NCI-H2081 (cell line): ENCODE data around the gene TMEM125.

ENCODE experiments used
- DNase-seq, 2 experiments: peaks; one replicate each; lab custom pipeline; 2025; lab: John Stamatoyannopoulos, UW

Gene TMEM125

DNA sequence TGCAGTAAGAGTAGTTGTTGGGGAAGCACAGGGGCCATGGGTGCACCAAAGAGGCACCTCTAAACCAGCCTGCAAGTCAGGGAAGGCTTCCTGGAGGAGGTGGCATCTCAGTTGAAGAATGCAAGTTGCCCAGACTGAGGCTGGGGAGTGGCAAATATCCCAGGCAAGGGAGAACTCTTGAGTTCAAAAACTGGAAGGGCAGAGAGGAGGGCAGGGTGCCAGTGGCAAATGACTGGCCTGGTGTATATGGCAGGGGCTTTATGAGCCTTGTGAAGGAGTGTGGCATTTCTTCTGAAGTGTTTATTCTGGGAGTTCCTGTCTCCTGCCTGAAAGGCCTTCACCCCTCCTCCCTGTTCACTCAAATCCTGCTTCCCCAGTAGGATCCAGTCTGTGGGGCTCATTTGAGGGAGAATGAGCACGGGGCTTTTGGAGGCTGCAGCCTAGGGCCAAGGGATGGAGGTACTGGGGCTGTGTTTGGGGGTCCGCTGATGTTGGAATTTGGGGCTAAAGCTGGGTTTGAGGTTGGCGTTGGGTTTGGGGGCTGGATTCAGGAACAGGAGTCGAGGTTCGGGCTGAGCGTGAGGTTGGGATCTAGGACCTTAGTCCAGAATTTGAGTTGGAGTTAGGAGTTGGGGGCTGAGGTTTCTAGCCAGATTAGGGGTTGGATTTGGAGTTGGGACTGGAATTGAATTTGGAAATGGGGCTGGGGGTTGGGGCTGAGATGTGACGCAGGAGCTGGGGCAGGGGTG is at the start of gene TMEM125:
Gene TMEM125 (plus strand): TSS at position 357 of the 749 bp plus-strand sequence. CDS start 2,740 bp downstream, outside the sequence.
- no peak for DNase-seq

GRCh38 chr1:43220905-43221778 is 48.6 kb upstream of the TMEM125 start:
- no peak for DNase-seq

DNA sequence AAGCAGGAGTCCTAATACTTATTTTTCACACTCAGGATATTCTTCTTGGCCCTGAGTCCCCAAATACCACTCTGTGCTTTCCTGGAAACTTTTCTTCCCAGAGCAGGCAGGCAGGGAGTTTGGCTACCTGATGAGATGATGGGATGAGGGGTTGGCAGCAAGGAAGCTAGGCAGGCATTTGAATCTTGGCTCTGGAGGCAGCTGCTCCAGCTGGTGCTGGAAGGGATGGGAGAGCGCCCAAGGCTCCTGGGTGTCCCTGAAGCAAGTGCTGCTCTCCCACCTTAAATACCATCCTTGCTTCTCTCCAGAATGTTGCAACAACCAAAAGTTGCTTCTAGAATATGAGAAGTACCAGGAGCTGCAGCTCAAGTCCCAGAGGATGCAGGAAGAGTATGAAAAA is 48.0 kb upstream of the TMEM125 start:
- no peak for DNase-seq

- no peak for DNase-seq
Measured at GRCh38 chr1:43222879-43223278, 46.9 kb upstream of the TMEM125 start.

DNA sequence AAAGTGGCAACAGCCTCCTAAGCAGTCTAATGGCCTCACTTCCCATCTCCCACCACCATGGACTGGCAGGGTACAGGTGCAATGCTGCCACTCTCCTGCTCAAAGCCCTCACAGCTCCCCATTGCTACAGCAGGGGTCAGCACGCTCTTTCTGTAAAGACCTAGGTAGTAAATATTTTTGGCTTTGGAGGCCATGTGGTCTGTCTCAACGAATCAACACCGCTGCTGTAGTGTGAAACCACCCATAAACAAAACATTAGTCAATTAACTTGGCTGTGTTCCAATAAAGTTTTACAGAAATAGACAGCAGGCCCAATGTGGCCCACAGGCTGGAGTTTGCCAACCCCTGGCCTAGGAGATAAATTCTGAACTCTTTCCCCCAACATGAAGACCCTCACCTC is 44.6 kb upstream of the TMEM125 start:
- DNase-seq, result no peak

DNA sequence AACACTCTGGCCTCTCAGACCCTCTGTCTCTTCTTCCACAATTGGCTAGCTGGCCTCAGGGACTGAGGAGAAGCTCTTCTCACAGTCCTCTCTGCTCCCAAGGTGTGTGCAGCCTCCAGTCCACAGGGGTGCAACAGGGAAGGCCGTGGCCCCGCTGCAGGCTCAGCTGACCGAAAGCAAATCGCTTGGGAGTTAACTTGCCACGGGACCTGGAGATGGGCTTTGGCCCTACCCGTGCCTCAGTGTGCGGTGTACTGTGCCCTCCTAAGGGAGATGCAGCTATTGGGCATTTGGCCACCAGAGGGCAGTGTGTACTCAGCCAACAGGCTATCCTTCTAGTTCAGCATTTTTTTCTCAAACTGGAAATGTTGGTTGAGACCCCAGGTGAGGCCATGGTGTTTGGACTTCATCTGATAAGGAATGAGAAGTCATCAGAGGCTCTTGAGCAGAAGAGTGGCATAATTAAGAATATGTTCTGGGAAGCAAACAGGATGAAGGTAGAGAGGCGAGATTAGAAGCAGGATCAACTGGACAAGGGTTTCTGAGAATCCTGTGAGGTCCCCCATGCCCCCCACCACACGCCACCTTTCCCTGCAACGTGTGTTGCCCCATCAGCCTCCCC is 42.5 kb upstream of the TMEM125 start:
- DNase-seq, result peak; percentile 74 to 76

- no peak for DNase-seq
Measured at GRCh38 chr1:43229826-43230780, 39.7 kb upstream of the TMEM125 start.

- no peak for DNase-seq
Measured at GRCh38 chr1:43232074-43232473, 37.7 kb upstream of the TMEM125 start.

DNA sequence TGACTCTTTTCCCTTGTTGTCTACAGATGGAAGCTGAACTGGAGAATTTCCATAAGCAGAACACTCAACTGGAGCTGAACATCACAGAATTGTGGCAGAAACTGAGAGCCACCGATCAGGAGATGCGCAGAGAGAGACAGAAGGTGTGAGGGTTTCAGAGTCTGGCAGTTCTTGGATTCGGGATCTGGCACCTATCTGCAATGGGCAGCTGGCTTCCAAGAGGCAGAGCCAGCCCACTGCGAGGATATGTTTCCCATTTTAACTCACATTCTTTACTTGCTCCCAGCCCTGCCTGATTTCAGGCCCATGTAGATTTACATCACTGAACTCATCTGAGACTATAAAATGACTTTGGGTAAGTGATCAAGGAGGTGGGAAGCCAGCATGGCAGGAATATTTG is 37.3 kb upstream of the TMEM125 start:
- DNase-seq, result no peak

DNA sequence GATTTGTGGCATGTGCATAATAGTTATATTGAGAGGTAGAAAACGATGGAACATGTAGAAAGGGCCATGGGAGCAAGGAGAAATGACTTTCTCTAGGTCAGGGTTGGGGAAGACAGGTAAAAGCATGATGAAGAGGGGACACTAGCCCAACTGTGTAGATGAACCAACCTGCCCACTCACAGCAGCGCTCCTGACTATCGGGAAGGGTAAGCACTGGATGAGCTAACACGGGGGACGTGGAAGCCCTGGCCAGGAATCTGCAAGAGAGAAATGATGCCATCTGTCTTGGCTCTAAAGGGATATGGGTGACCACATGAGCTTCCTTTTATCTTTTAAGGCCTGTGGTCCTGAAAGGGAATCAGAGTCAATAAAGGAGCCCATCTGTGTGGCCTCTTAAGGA is 36.2 kb upstream of the TMEM125 start:
- no peak for DNase-seq

GRCh38 chr1:43234267-43234666 is 35.5 kb upstream of the TMEM125 start:
- no peak for DNase-seq

DNA sequence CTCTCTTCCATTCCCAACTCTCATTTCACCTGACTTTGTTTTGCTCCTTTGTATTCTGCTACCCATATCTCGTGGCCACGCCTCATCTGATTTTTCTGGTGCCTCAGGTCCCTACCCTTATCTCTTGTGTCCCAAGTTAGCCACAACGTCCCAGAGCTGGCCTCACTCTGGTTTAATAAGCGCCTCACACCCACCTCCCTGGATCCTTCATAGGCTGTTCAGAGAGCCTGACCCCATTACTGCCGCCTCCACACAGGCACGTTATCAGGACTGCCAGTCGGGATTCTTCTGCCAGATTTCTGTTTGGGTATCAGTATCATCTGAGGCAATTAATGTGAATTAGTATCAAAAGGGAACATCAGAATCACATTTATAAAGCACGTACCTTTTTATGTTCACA is 34.7 kb upstream of the TMEM125 start:
- no peak for DNase-seq

DNA sequence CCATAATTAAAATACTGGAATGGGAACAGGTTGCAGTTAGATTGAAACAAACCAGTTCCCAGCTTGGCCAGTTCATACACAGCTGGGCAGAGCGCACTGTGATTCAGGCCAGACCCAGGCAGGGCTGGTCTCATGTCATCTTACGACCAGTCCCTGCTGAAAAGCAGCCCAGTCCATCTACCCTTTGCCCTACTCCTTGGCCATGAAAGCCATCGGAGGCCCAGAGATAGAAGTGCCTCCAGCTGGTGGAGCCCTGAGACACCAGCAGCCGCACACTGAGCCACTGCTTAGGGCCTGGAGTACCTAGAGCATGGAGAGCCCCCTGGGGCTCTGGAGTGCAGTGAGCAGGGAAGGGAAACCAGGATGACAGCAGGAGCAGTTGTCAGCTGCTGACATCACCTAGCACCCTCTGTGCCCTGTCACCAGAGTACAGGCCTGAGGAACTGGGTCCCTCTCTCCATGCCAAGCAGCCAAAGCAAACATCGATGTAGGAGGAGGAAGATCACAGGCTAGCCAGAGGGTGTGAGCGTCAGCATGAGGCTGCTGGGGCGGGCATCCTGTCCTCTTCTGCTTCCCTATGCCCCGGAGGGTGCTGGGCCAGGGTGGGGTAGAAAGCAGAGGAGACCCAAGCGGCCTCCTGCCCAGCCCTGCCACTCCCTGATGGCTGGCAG is 34.2 kb upstream of the TMEM125 start:
- no peak for DNase-seq

DNA sequence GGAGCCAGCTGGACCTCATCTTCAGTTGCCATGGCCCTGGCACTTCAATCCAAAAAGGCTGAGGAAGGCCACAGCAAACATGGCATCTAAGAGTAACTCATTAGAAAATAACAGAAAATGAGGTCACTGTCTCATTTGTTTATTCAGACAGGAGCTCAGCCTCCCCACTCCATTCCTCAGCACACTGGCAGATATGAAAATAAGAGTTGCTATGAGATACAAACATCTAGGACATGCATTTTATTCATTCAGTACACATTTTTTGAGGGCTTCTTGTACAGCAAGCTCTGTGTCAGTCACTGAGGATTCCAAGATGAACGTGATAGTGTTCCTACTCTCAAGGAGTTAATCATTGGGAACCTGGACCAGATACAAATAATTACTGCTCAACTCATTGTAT is 32.7 kb upstream of the TMEM125 start:
- DNase-seq, result no peak

- peak; percentile 10 to 42 for DNase-seq
Measured at GRCh38 chr1:43238085-43238484, 31.7 kb upstream of the TMEM125 start.

- no peak for DNase-seq
Measured at GRCh38 chr1:43238991-43239469, 30.8 kb upstream of the TMEM125 start.

DNA sequence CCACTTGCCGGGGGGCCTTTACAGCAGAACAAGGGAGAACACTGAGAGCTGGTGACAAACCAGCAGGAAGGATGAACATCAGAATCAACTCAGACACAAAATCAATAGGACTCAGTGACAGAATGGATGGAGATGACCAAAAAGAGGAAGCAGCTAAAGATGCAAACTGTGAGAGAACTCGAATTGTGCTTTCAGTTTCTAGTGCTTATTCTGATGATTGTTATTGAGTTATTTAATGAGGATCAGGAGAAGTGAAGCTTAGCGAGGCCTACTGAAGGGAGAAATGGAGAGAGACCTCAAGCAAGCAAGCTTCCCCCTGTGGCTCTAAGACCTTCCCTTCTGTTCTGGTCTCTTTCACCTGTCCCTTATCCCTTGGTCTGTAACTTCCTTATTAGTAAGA is 30.3 kb upstream of the TMEM125 start:
- DNase-seq, result no peak

DNA sequence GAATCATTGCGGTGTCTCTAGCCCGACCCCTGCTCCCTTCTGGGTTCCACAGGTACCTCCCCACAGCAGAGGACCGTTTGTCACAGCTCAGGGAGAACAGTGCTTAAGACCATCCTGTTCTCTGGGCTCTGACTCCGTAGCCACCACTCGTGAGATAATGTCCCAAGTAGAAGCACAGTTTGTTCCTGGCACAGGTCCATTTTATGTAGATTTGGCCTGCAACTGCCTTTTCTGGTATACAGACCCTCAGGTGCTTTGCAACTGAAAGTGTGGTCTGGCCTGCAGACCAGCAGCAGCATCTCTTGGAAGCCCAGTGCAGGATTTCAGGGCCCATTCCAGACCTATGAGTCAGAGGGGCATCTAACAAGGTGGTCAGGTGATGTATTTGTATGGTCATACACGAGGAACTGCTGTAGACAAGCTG is 28.4 kb upstream of the TMEM125 start:
- DNase-seq, result no peak

GRCh38 chr1:43243299-43243698 is 26.5 kb upstream of the TMEM125 start:
- DNase-seq, result no peak

DNA sequence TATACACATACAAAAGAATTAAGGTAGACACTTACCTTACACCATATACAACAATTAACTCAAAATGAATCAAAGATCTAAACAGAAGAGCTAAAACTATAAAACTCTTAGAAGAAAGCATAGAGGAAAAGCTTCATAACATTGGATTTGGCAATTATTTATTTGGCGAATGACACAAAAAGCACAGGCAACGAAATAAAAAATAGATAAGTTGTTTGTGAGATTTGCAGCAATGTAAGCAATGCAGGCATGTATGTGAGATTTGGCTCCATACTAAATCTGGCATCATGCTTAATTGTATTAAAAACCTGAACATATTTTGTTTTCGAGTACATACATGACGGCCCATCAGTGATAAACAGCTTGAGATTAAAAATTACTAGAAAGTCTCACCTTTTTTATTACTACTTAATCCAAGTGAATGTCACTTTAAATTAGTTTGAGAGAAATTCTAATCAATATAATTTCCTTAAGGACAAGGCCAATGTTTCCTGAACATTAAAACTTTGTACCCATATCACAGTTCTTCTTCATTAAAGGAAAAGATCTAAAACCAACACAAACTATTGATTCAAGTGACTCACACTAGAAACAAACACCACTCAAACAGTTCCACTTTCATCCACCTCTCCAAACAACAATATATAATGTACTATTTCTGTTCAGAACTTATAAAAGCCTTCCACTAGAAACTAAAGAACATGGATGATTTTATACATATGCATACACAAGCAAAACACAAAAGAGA is 23.1 kb upstream of the TMEM125 start:
- DNase-seq, result no peak
